IMR-90 (cell line): ENCODE measurements around the gene CCNC.

Experiments
- CEBPB ChIP-seq: IDR thresholded peaks from 2 replicates; pipeline ENCODE4 v1.6.1; 2012; ENCODE audit warnings: low read depth, low read length, improper control_type of control experiment
- CHD1 ChIP-seq: IDR thresholded peaks from 2 replicates; pipeline ENCODE4 v1.6.1; 2012; ENCODE audit warnings: low read depth, low read length, improper control_type of control experiment
- CTCF ChIP-seq: conservative IDR thresholded peaks from 2 replicates; pipeline ENCODE4 v1.5.1; 2012; ENCODE audit warnings: mild to moderate bottlenecking, low read depth, low read length, improper control_type of control experiment
- ELK1 ChIP-seq: fragments of 150-350 bp; IDR thresholded peaks from 2 replicates; pipeline ENCODE4 v1.6.1; 2016; ENCODE audit warnings: low read depth, mild to moderate bottlenecking, low read length, moderate library complexity, borderline replicate concordance
- RFX5 ChIP-seq: IDR thresholded peaks from 2 replicates; pipeline ENCODE4 v1.8.0; 2012; ENCODE audit warnings: low read depth, mild to moderate bottlenecking, low read length, moderate library complexity

GRCh38 chr6:99548706-99549105 lies 19.8 kb downstream of the CCNC start:
- TF ChIP-seq CTCF (no peak), CHD1 (no peak), RFX5 (no peak), CEBPB (no peak), ELK1 (no peak)
